IMR-90 (cell line): ENCODE data around the gene ARMC8. TPM values are rescaled to one million over a fixed set of nuclear protein-coding genes. Genes with fewer than 3 reads are reported as not detected.

Experiments
- ATAC-seq: fragments of 200-7000 bp; cut with Tn5 transposase; 2 replicates; pipeline ENCODE4 v1.9.1; 2020; ENCODE audit warnings: low read depth, mild to moderate bottlenecking, moderate library complexity
- BruUV-seq: library from RNA; stranded (reverse); fragments of 400-500 nt; replicated peaks from 2 replicates; lab custom pipeline; 2021; lab: Mats Ljungman, UMichigan
- CTCF ChIA-PET: fragments of 300-600 bp; formaldehyde crosslinking; extraction: SDS; loops from one replicate; lab custom pipeline; 2021; ENCODE audit warnings: antibody characterized with exemption; lab: Yijun Ruan, JAX
- POLR2A ChIA-PET: fragments of 300-600 bp; sonication (Branson Sonifier 250); formaldehyde crosslinking; loops from one replicate; lab custom pipeline; 2022; ENCODE audit warnings: antibody characterized with exemption; ENCODE audit not compliant: unreplicated experiment; lab: Charles Lee
- DNase-seq: peaks from one replicate; pipeline ENCODE4 v3.0.0; 2013
- H2AFZ ChIP-seq: replicated peaks from 2 replicates; pipeline ENCODE3; 2013; ENCODE audit warnings: low read length, mild to moderate bottlenecking; ENCODE audit not compliant: poor library complexity
- H2AK5ac ChIP-seq: 2 replicates; pipeline ENCODE4 v1.6.1; 2013; ENCODE audit warnings: low read depth, low read length, inconsistent platforms
- H2AK9ac ChIP-seq: replicated peaks from 2 replicates; pipeline ENCODE3; 2013; ENCODE audit warnings: mild to moderate bottlenecking, low read depth, low read length, moderate library complexity; ENCODE audit not compliant: poor library complexity
- H2BK120ac ChIP-seq: 2 replicates; pipeline ENCODE4 v1.6.1; 2013; ENCODE audit warnings: low read depth, low read length, inconsistent platforms
- H2BK15ac ChIP-seq: 3 replicates; pipeline ENCODE4 v1.6.1; 2013; ENCODE audit warnings: low read depth, low read length, inconsistent platforms
- H2BK20ac ChIP-seq: 2 replicates; pipeline ENCODE4 v1.6.1; 2013; ENCODE audit warnings: low read depth, mild to moderate bottlenecking, inconsistent platforms, low read length, moderate library complexity
- H2BK5ac ChIP-seq: 2 replicates; pipeline ENCODE4 v1.6.1; 2013; ENCODE audit warnings: mild to moderate bottlenecking, low read depth, low read length, inconsistent platforms; ENCODE audit not compliant: poor library complexity, severe bottlenecking
- H3K14ac ChIP-seq: replicated peaks from 2 replicates; pipeline ENCODE4 v1.6.1; 2013; ENCODE audit warnings: low read depth, low read length, inconsistent platforms
- H3K18ac ChIP-seq: 2 replicates; pipeline ENCODE4 v1.6.1; 2013; ENCODE audit warnings: low read depth, low read length, control low read depth
- H3K23ac ChIP-seq: 2 replicates; pipeline ENCODE4 v1.6.1; 2013; ENCODE audit warnings: low read depth, low read length, inconsistent platforms
- H3K27ac ChIP-seq: 2 replicates; pipeline ENCODE4 v1.5.1; 2013; ENCODE audit warnings: mild to moderate bottlenecking, control low read depth, low read length; ENCODE audit not compliant: insufficient read depth
- H3K27me3 ChIP-seq: 2 replicates; pipeline ENCODE4 v1.6.1; 2013; ENCODE audit warnings: low read length; ENCODE audit not compliant: control insufficient read depth, insufficient read depth
- H3K36me3 ChIP-seq: 2 replicates; pipeline ENCODE4 v1.6.1; 2013; ENCODE audit warnings: low read length, mixed read lengths; ENCODE audit not compliant: control insufficient read depth, insufficient read depth
- H3K4ac ChIP-seq: 2 replicates; pipeline ENCODE4 v1.6.1; 2013; ENCODE audit warnings: low read depth, low read length, inconsistent platforms
- H3K4me1 ChIP-seq: 2 replicates; pipeline ENCODE4 v1.6.1; 2013; ENCODE audit warnings: low read length, mixed read lengths; ENCODE audit not compliant: control insufficient read depth, insufficient read depth
- H3K4me2 ChIP-seq: 2 replicates; pipeline ENCODE4 v1.6.1; 2013; ENCODE audit warnings: low read depth, mild to moderate bottlenecking, control low read depth, low read length, moderate library complexity
- H3K4me3 ChIP-seq: 2 replicates; pipeline ENCODE4 v1.5.1; 2013; ENCODE audit warnings: low read depth, mild to moderate bottlenecking, control low read depth, low read length, moderate library complexity; ENCODE audit not compliant: insufficient read depth
- H3K56ac ChIP-seq: 2 replicates; pipeline ENCODE4 v1.6.1; 2013; ENCODE audit warnings: low read length, inconsistent platforms; ENCODE audit not compliant: insufficient read depth; ENCODE audit errors: extremely low read depth
- H3K79me1 ChIP-seq, 2 experiments: 2 replicates each; pipeline ENCODE4 v1.6.1; 2013; ENCODE audit warnings: low read length in 2 of 2, inconsistent platforms in 1 of 2, low read depth in 1 of 2
- H3K9ac ChIP-seq: 2 replicates; pipeline ENCODE4 v1.6.1; 2013; ENCODE audit warnings: low read depth, low read length, control low read depth
- H3K9me1 ChIP-seq: 2 replicates; pipeline ENCODE4 v1.6.1; 2013; ENCODE audit warnings: low read length, inconsistent platforms; ENCODE audit not compliant: insufficient read depth
- H3K9me3 ChIP-seq: 2 replicates; pipeline ENCODE4 v1.6.1; 2013; ENCODE audit warnings: low read length; ENCODE audit not compliant: control insufficient read depth, insufficient read depth
- H4K20me1 ChIP-seq: 2 replicates; pipeline ENCODE4 v1.6.1; 2013; ENCODE audit warnings: low read length, inconsistent platforms; ENCODE audit not compliant: insufficient read depth
- H4K5ac ChIP-seq: 2 replicates; pipeline ENCODE4 v1.6.1; 2013; ENCODE audit warnings: mild to moderate bottlenecking, low read depth, low read length, control low read depth
- H4K8ac ChIP-seq, 2 experiments: 2 replicates each; pipeline ENCODE4 v1.6.1; 2013; ENCODE audit warnings: low read depth in 2 of 2, low read length in 2 of 2, control low read depth in 1 of 2, inconsistent platforms in 1 of 2
- H4K91ac ChIP-seq: 2 replicates; pipeline ENCODE4 v1.6.1; 2013; ENCODE audit warnings: low read depth, low read length, inconsistent platforms; ENCODE audit not compliant: insufficient read depth
- BHLHE40 ChIP-seq: fragments of 150-350 bp; IDR thresholded peaks from 2 replicates; pipeline ENCODE4 v1.6.1; 2016; ENCODE audit warnings: mild to moderate bottlenecking, low read depth, low read length
- CTCF ChIP-seq: conservative IDR thresholded peaks from 2 replicates; pipeline ENCODE4 v1.5.1; 2012; ENCODE audit warnings: mild to moderate bottlenecking, low read depth, low read length, improper control_type of control experiment
- MXI1 ChIP-seq: IDR thresholded peaks from 2 replicates; pipeline ENCODE4 v1.6.1; 2012; ENCODE audit warnings: low read depth, mild to moderate bottlenecking, low read length, moderate library complexity, borderline replicate concordance
- NFE2L2 ChIP-seq: fragments of 150-350 bp; IDR thresholded peaks from 2 replicates; pipeline ENCODE4 v1.6.1; 2016; ENCODE audit warnings: low read depth, mild to moderate bottlenecking, low read length
- RCOR1 ChIP-seq: IDR thresholded peaks from 2 replicates; pipeline ENCODE4 v1.6.1; 2012; ENCODE audit warnings: mild to moderate bottlenecking, low read length, improper control_type of control experiment; ENCODE audit not compliant: insufficient replicate concordance
- RFX5 ChIP-seq: IDR thresholded peaks from 2 replicates; pipeline ENCODE4 v1.8.0; 2012; ENCODE audit warnings: low read depth, mild to moderate bottlenecking, low read length, moderate library complexity
- WGBS, 2 experiments: methylation state at CpG; one replicate each; pipeline versions ENCODE4 v1.1.5 to v1.1.7; 2013; ENCODE audit warnings: missing lambda C conversion rate in 2 of 2; ENCODE audit not compliant: insufficient read length in 1 of 2; ENCODE audit errors: extremely low coverage in 2 of 2; 5-methylcytosine and 5-hydroxymethylcytosine counted together
- dilution Hi-C: fragments of 300-500 bp; cut with HindIII; formaldehyde crosslinking; loops from one replicate; pipeline ENCODE4 v1.14.3; 2018; ENCODE audit warnings: low sequenced_read_pairs; ENCODE audit not compliant: unreplicated experiment
- in situ Hi-C: fragments of 300-500 bp; cut with MboI; formaldehyde crosslinking; loops from 3 replicates; pipeline ENCODE4 v1.14.3; 2019; ENCODE audit warnings: low sequenced_read_pairs, inconsistent platforms, mixed read lengths
- intact Hi-C: fragments of 100-400 bp; cut with micrococcal nuclease; formaldehyde crosslinking; loops from 2 replicates; pipeline ENCODE4 v1.10.0; 2022
- polyA plus RNA-seq, 3 experiments: library from polyadenylated mRNA; depleted of rRNA; stranded (reverse); fragments of >200 nt; gene quantifications; 2 replicates each; pipeline ENCODE4 v1.2.3, GENCODE V29; 2012; ENCODE audit warnings: low replicate concordance in 1 of 3
- total RNA-seq: library from RNA; depleted of rRNA; stranded (reverse); fragments of >200 nt; gene quantifications from 2 replicates; pipeline ENCODE4 v1.2.3, GENCODE V29; 2012
- TF ChIP-seq, protein P1 (sequence below): fragments of 150-350 bp; IDR thresholded peaks from 2 replicates; pipeline ENCODE4 v1.6.1; 2016; ENCODE audit warnings: low read depth, mild to moderate bottlenecking, low read length, moderate library complexity, borderline replicate concordance
- TF ChIP-seq, protein P2 (sequence below): fragments of 150-350 bp; IDR thresholded peaks from 2 replicates; pipeline ENCODE4 v1.6.1; 2017; ENCODE audit warnings: mild to moderate bottlenecking, antibody characterized with exemption, low read length, low read depth

ARMC8 gene
- total and polyA plus RNA-seq, 2 of the 4 experiments (the other 2 are of a cell fraction), result 39.1 to 75.1 TPM

GRCh38 chr3:138253609-138254008 is 66.5 kb downstream of the ARMC8 start:
- Histone ChIP-seq H2AFZ (no peak overlapping the region), H4K20me1 (no peaks in the 10 kb centered on the region), H2AK5ac (no peak overlapping the region), H3K4me3 (no peak overlapping the region), H2BK15ac (no peak overlapping the region), H2BK5ac (no peak overlapping the region), H4K5ac (no peak overlapping the region), H3K14ac (no peak overlapping the region), H3K56ac (no peak overlapping the region), H3K4me1 (no peaks in the 10 kb centered on the region), H3K18ac (no peak overlapping the region), H3K4me2 (no peak overlapping the region), H3K9me3 (no peaks in the 10 kb centered on the region), H3K27ac (no peak overlapping the region), H3K79me1 (no peaks in the 10 kb centered on the region), H2BK120ac (no peak overlapping the region), H2AK9ac (no peak overlapping the region), H2BK20ac (no peak overlapping the region), H3K36me3 (no peaks in the 10 kb centered on the region), H3K27me3 (no peaks in the 10 kb centered on the region), H4K8ac (no peak overlapping the region), H3K9me1 (no peaks in the 10 kb centered on the region; the same call in 1 of the 2 replicates), H4K91ac (no peak overlapping the region), H3K9ac (no peak overlapping the region), H3K23ac (no peak overlapping the region), H3K4ac (no peak overlapping the region)
- dilution Hi-C loops, result no loop called here
- intact Hi-C loops, result no loop called here
- no TSS peak for BruUV-seq
- no CpG with 5 or more reads among the region's 1 CpG for WGBS, 2 experiments
- DNase-seq, result peak; percentile 3
- POLR2A ChIA-PET, result no interaction called here
- in situ Hi-C loops, result no loop called here
- TF ChIP-seq BHLHE40, result no peak
- TF ChIP-seq RCOR1, result no peak
- TF ChIP-seq CTCF, result no peak
- TF ChIP-seq, protein P1, sequence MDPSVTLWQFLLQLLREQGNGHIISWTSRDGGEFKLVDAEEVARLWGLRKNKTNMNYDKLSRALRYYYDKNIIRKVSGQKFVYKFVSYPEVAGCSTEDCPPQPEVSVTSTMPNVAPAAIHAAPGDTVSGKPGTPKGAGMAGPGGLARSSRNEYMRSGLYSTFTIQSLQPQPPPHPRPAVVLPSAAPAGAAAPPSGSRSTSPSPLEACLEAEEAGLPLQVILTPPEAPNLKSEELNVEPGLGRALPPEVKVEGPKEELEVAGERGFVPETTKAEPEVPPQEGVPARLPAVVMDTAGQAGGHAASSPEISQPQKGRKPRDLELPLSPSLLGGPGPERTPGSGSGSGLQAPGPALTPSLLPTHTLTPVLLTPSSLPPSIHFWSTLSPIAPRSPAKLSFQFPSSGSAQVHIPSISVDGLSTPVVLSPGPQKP, result no peak
- TF ChIP-seq RFX5, result no peak
- no peak for TF ChIP-seq NFE2L2
- no peak for TF ChIP-seq MXI1
- TF ChIP-seq, protein P2, sequence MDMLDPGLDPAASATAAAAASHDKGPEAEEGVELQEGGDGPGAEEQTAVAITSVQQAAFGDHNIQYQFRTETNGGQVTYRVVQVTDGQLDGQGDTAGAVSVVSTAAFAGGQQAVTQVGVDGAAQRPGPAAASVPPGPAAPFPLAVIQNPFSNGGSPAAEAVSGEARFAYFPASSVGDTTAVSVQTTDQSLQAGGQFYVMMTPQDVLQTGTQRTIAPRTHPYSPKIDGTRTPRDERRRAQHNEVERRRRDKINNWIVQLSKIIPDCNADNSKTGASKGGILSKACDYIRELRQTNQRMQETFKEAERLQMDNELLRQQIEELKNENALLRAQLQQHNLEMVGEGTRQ, result no peak
- ATAC-seq, result no peak
- CTCF ChIA-PET, result no interaction called here
